Measurements from ENCODE around the gene NTN5.

Gene NTN5

DNA sequence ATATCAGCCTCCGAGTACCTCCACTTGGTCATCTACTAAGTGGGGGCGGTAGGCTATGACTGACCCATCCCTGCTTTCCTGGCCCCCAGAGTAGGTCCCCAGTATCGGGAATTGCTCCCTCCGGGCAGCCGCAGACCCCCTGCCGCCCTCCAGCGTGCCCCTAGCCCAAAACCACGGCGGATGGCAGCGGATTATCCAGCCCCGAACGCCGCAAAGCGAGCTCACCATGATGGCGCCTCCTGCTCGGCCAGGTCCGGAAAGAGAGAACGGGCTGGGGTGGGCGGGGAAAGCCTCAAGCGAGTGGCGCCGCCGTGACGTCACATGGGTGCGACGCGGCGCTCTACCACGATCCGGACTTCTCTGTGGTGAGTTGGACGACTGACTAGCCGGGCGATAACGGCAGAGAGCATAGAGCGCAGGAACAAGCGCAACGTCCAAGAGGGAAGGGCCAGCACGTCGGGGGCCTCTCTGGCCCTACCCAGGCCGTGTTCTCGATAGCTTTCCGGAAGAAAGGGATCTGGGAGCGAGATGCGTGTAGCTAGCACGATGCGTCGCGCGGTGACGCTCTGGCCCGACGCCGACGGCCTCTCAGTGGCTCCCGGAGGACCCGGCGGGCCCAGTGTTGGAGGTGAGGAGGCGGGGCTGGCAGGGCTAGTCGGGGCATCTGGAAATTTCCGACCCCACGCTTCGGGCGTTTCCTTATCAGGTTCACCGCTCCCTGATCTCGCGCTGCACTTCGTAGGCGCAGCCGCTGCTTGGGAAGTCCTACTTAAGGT lies 53.7 kb downstream of the NTN5 start, which contains the start of the genes RPL18 and SPHK2:
Gene RPL18, minus strand, starts transcription at position 263 of the 776 bp plus-strand sequence. Its CDS starts 35 bp downstream, at position 228.
Gene SPHK2, plus strand, starts transcription at position 591 of the 776 bp plus-strand sequence. CDS start 1,009 bp downstream, outside the sequence.
- in situ Hi-C loops (cut with MboI; ENCODE audit: low sequenced_read_pairs): no loop called here
- peaks cover 44% of the 10 kb centered on the region for H3K36me3 ChIP-seq (replicated peaks)
- peak; percentile 97 to 98 for DNase-seq (ENCODE audit: low spot score in 2 of 2)
- peak within 1 kb of the TSS; percentile 96 for H3K4me3 ChIP-seq
- peaks cover 33% of the 10 kb centered on the region for H3K4me1 ChIP-seq
- H3K9me3 ChIP-seq: no peaks in the 10 kb centered on the region
- H3K27me3 ChIP-seq (ENCODE audit: low read depth): no peaks in the 10 kb centered on the region

DNA sequence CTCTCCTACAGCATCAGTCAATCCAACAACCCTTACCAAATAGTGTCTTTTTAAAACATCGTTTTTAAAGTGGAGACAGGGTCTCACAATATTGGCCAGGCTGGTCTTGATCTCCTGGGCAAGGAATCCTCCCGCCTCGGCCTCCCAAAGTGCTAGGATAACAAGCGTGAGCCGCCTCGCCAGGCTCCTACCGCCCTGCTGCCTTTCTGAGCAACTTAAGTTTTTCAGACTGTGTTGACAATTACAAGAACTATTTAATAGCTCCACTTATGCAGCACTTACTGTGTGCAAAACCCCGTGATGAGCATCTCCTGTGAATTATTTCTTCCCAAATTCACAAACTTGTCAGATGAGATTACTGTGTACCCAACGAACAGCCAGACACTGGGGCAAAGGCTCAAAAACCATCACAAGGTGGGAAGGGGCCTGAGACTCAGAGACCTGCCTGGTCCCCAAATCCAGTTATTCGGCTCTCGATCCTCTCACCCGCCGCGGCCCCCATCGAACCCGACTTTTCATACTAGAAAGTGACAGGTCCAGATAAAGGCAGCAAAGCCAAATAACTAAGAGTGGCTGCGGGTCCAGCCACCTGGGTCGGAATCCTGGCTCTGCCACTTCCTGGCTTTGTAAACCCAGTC lies 54.4 kb downstream of the NTN5 start:
- no peak for DNase-seq (ENCODE audit: low spot score in 2 of 2)
- H3K4me1 ChIP-seq: peaks cover 28% of the 10 kb centered on the region
- no peaks in the 10 kb centered on the region for H3K27me3 ChIP-seq (ENCODE audit: low read depth)
- peaks cover 44% of the 10 kb centered on the region for H3K36me3 ChIP-seq (replicated peaks)
- H3K9me3 ChIP-seq: no peaks in the 10 kb centered on the region
- in situ Hi-C loops (cut with MboI; ENCODE audit: low sequenced_read_pairs): no loop called here
- peak overlapping the region; percentile 96 for H3K4me3 ChIP-seq

DNA sequence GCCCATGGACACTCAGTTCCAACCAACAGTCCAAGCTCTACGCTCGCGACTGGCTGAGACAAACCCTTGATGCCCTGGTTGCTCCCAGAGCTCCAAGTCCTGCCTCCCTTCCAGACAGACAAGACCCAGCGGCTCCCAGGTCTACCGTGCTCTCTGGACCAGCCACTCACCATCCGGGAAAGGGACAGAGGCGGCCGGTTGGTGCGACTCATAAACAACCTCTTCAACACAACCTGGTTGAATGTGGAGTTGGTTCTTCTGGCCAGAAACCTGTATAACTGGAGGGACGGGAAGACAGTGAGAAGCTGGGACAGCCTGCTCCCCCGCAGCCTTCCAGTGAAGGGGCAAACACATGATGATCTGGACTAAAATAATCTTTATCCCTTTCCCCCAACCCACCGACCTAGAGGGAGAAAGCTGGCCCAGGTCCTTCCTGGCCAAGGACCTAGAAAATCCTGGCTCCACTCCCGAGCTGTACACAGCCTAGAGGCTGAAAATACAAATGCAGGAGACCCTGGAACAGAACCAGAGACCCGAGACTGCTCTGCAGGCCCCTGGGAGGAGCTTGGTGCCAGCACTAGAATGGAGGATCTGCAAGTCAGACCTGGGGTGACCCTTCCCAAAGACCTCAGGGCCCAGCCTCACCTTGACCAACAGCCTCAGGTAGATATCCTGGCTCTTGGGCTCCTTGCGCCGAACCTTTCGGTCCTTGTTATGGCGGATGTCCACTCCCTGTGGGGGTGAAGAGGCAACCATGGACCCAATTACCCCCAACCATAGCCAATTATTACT lies 55.5 kb downstream of the NTN5 start:
- H3K9me3 ChIP-seq: no peaks in the 10 kb centered on the region
- peak in 1 of 2 experiments; percentile 29 for DNase-seq (ENCODE audit: low spot score in 2 of 2)
- peaks cover 44% of the 10 kb centered on the region for H3K36me3 ChIP-seq (replicated peaks)
- H3K4me3 ChIP-seq: peak overlapping the region; percentile 96
- no peaks in the 10 kb centered on the region for H3K27me3 ChIP-seq (ENCODE audit: low read depth)
- in situ Hi-C loops (cut with MboI; ENCODE audit: low sequenced_read_pairs): no loop called here
- H3K4me1 ChIP-seq: peaks cover 25% of the 10 kb centered on the region

DNA sequence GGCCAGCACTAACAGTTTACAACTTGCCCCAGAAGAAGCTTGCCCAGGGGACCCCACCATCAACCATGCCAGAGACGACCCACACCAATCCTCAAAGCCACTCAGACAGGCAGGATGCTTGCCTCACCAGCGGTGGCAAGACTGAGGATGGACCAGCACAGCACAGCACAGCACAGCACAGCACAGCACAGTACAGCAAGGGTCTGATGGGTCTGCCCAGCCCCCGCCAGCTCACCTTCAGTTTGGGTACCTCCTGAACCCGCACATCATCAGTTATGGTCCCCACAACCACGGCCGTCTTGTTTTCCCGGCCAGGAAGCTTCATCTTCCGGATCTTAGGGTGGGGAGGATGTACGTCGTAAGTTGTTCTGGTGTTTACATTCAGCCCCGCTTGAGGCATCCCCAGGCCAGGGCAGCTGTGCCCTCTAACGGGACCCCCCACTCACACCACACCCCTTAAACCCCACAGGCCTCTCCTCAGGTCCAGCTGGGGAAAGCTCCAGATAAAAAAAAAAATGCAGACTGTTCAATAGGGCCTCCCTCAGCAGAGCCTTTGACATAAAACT lies 56.2 kb downstream of the NTN5 start:
- Histone ChIP-seq H3K27me3 (ENCODE audit: low read depth) (no peaks in the 10 kb centered on the region), H3K9me3 (no peaks in the 10 kb centered on the region), H3K36me3 (replicated peaks) (peaks cover 48% of the 10 kb centered on the region), H3K4me3 (no peak overlapping the region), H3K4me1 (peaks cover 25% of the 10 kb centered on the region)
- in situ Hi-C loops (cut with MboI; ENCODE audit: low sequenced_read_pairs): no loop called here
- no peak for DNase-seq (ENCODE audit: low spot score in 2 of 2)

DNA sequence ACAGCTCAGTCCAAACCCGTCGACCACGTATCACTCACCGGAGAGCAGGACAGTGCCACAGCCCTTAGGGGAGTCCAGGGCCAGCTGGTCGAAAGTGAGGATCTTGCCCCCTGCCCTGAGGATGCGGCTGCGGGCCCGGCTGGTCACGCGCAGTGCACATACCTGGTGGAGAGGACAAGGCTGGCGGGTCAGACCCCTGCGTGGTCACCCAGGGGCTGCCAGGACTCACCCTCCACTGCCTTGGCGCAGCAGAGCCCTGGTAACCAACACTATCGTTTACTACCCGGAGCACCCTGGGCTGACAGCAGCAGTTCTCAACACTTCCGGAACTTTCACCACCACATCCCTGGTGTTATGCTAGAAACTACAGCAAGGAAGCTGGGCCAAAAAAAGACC lies 56.8 kb downstream of the NTN5 start:
- no peak overlapping the region for H3K4me3 ChIP-seq
- in situ Hi-C loops (cut with MboI; ENCODE audit: low sequenced_read_pairs): no loop called here

DNA sequence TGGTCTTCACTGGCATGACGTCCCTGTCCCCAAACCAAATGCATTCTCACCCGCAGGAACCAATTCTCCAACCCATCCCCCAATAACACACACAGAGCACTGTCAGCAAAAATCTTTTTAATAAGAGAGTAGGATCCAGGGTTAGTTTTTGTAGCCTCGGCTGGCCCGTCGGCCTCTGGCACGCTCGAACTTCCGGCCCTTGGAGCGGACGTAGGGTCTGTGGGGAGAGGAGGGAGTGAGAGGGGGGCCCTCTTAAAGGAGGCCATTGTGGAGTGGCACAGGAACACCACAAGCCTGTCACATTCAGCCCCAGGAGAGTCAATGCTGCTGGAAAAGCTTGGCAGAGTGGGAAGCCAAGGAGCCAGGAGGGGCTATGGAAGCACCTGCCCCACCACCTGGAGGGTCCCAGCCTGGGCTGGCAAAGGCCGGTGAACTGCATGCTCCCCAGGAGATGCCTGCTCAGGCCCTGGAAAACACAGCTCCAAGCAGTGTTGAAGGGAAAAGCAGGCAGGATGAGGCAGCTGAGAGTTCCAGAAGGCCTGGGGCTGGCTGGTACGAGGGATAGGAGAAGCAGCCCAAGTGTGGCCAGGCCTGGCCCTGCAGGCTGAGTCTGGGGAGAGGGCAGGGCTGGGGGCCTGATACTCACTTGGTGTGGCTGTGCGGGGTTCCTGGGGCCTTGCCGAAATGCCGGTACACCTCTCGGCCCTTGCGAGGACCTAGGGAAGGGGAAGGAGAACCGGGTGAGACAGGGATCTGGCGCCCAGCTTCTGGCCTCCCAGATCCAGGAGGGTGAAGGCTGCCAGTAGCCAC lies 57.4 kb downstream of the NTN5 start:
- DNase-seq (ENCODE audit: low spot score in 2 of 2): peak in 1 of 2 experiments; percentile 26
- no peaks in the 10 kb centered on the region for H3K27me3 ChIP-seq (ENCODE audit: low read depth)
- in situ Hi-C loops (cut with MboI; ENCODE audit: low sequenced_read_pairs): no loop called here
- peaks cover 25% of the 10 kb centered on the region for H3K4me1 ChIP-seq
- peaks cover 48% of the 10 kb centered on the region for H3K36me3 ChIP-seq (replicated peaks)
- H3K9me3 ChIP-seq: no peaks in the 10 kb centered on the region
- H3K4me3 ChIP-seq: no peak overlapping the region

More for the DNA sequence above, 56.8 kb downstream of the NTN5 start:
- H3K36me3 ChIP-seq (replicated peaks): peaks cover 48% of the 10 kb centered on the region
- H3K9me3 ChIP-seq: no peaks in the 10 kb centered on the region
- H3K27me3 ChIP-seq (ENCODE audit: low read depth): no peaks in the 10 kb centered on the region
- no peak for DNase-seq (ENCODE audit: low spot score in 2 of 2)
- H3K4me1 ChIP-seq: peaks cover 25% of the 10 kb centered on the region

DNA sequence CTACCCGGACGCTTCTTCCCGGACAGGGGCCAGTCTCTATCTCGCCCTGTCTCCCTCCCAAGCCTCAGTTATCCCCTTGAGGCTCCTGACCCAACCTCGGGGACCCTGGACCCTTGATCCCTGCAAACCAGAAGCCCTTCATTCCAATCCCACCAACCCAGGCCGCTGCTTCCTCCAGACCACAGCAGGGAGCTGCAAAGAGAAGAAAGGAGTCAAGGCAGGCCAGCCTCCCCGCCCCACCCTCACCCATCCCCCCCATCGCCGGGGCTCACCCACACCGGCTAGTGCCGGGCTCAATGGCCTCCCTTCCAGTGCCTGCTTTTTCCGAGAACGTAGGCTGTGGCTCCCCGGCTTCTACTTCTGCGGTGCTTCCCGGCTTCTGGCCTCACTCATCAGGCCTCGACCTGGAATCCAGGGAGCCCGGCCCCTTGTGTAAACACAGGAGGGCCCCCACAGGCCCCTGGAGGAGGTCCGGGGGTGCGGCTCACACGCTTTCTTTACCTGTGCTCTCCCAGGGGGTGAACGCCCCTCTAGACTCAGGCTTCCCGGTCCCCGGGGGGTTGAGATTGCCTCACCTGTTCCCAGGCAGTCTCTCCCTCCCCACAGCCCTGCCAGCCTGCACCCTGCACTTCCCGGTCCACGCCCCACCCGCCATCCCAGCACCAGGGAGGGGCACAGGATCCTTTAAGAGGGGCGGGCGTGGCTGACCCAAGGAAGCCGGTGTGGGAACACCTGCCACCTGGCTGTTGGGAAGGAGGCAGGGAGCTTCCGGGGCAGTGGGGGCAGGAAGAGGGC lies 58.2 kb downstream of the NTN5 start, which contains the start of gene FAM83E:
Gene FAM83E, minus strand, starts transcription at position 641 of the 795 bp plus-strand sequence. CDS start 1,704 bp downstream, outside the sequence.
- DNase-seq (ENCODE audit: low spot score in 2 of 2): peak in 1 of 2 experiments; percentile 72
- peaks cover 48% of the 10 kb centered on the region for H3K36me3 ChIP-seq (replicated peaks)

DNA sequence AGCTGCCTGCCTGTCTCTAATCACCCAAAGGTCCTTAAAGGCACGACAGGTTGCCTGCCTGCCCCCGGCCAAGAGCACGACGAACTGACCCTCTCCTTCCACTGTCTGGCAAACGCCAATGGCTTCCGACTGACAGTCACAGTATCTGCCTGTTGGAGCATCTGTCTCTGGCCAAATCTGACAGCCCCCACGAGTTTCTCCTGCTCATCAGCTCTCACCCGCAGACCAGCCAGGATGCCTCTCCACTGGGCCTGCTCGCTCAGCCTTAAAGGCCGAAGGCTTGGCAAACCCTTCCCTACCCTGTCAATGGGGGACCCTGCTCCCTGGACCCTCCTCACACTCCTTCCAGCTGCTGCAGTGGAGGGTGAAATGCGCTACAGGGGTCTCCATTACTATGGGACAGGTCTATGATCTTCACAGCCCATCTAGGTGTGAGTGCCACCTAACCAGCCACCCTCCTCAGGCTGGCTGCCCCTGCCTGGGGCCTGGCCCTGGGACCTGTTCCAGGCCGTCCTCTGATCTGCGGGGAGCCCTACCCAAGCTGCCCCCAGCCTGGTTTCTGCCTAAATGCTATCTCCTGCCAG lies 58.9 kb downstream of the NTN5 start:
- H3K4me1 ChIP-seq: peaks cover 18% of the 10 kb centered on the region
- no peaks in the 10 kb centered on the region for H3K9me3 ChIP-seq
- no peaks in the 10 kb centered on the region for H3K27me3 ChIP-seq (ENCODE audit: low read depth)
- DNase-seq (ENCODE audit: low spot score in 2 of 2): no peak
- H3K36me3 ChIP-seq (replicated peaks): peaks cover 48% of the 10 kb centered on the region
- in situ Hi-C loops (cut with MboI; ENCODE audit: low sequenced_read_pairs): no loop called here
- H3K4me3 ChIP-seq: no peak overlapping the region

More for the DNA sequence above, 58.2 kb downstream of the NTN5 start, which contains the start of gene FAM83E:
- in situ Hi-C loops (cut with MboI; ENCODE audit: low sequenced_read_pairs): no loop called here
- H3K4me1 ChIP-seq: peaks cover 19% of the 10 kb centered on the region
- no peaks in the 10 kb centered on the region for H3K27me3 ChIP-seq (ENCODE audit: low read depth)
- no peaks in the 10 kb centered on the region for H3K9me3 ChIP-seq
- no peak within 1 kb of the TSS for H3K4me3 ChIP-seq

DNA sequence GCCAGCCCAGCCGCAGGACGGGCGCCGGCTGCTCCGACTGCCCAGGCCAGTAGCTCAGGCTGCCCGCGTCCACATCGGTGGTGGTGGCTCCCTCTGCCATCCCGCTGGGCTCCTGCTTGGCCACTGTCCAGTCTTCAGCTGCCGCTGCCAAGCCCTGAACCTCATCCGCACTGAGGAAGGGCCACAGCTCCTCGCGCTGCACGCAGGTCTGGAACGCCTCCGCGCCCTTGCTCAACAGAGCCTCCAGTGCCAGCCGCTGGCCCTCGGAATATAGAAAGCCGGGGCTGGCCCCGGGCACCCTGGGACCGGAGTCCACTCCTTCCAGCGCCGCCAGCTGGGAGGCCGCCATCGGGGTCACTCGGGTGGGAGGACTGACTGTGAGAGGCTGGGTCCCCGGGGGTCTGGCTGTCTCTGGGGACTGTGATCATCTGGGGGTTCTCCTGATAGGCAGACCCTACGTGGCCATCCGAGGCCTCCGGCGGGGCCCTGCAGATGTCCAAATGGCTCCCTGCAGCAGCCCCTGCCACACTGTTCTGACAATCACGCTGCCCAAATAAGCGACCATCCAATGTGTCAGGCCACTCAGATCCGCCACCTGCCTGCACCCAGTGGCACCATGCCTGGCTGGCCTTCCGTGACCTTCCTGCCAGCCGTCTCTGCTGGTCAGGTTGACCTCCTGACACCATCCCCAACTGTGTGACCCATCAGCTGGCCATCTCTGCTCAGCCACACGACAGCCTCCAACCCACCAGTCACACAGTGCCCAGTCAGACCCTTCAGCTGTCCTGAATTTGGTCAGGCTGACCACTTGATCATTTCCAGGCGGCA lies 59.6 kb downstream of the NTN5 start:
- DNase-seq (ENCODE audit: low spot score in 2 of 2): peak in 1 of 2 experiments; percentile 56
- Histone ChIP-seq H3K9me3 (no peaks in the 10 kb centered on the region), H3K4me1 (peaks cover 20% of the 10 kb centered on the region), H3K36me3 (replicated peaks) (peaks cover 42% of the 10 kb centered on the region), H3K27me3 (ENCODE audit: low read depth) (no peaks in the 10 kb centered on the region), H3K4me3 (no peak overlapping the region)
- in situ Hi-C loops (cut with MboI; ENCODE audit: low sequenced_read_pairs): no loop called here

DNA sequence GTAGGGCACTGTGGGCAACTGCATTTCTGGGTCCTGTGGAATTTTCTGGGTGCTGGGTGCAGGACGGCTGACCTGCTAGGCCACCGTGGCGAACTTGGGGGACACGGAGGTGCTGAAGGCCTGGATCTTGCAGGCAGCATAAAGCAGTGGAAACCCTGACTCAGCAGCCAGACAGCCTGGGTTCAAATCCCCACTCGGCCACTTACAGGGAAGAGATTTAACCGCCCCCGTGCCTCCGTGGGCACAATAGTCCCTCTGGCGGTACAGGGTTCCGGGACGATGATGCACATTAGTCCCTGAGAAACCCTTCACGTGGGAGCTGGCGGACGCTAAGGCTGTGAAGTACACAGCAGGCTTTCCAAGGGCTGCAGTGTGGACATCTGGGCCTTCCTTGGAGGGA lies 60.9 kb downstream of the NTN5 start:
- H3K4me1 ChIP-seq: peaks cover 10% of the 10 kb centered on the region
- in situ Hi-C loops (cut with MboI; ENCODE audit: low sequenced_read_pairs): no loop called here
- H3K27me3 ChIP-seq (ENCODE audit: low read depth): no peaks in the 10 kb centered on the region
- peaks cover 28% of the 10 kb centered on the region for H3K36me3 ChIP-seq (replicated peaks)
- H3K9me3 ChIP-seq: no peaks in the 10 kb centered on the region
- no peak overlapping the region for H3K4me3 ChIP-seq
- DNase-seq (ENCODE audit: low spot score in 2 of 2): no peak
